Vagina (tissue), 2 donors: ENCODE data around the gene PPP4R1.

ENCODE experiments used
- POLR2A ChIP-seq, 2 donors: fragments of 450-650 bp; IDR thresholded peaks; one replicate each; pipeline ENCODE4 v1.6.1; 2017; ENCODE audit warnings: antibody characterized with exemption in 2 of 2, mild to moderate bottlenecking in 2 of 2, moderate library complexity in 2 of 2
- POLR2AphosphoS5 ChIP-seq, 2 donors: sonication (generic); formaldehyde crosslinking; IDR thresholded peaks; one replicate each; pipeline ENCODE4 v1.9.0; 2017; ENCODE audit warnings: antibody characterized with exemption in 2 of 2, mild to moderate bottlenecking in 2 of 2, low read depth in 1 of 2; ENCODE audit not compliant: insufficient read depth in 1 of 2
- TF ChIP-seq, protein P1 (sequence below), 3 experiments: fragments of 450-650 bp in 2 of 3; fragments of 200-600 bp in 1 of 3; sonication (generic) in 1 of 3; IDR thresholded peaks; one replicate each; pipeline ENCODE4 v1.5.1; 2017 to 2019; ENCODE audit warnings: antibody characterized with exemption in 3 of 3, mild to moderate bottlenecking in 2 of 3, moderate library complexity in 2 of 3

- TF ChIP-seq, protein P1, sequence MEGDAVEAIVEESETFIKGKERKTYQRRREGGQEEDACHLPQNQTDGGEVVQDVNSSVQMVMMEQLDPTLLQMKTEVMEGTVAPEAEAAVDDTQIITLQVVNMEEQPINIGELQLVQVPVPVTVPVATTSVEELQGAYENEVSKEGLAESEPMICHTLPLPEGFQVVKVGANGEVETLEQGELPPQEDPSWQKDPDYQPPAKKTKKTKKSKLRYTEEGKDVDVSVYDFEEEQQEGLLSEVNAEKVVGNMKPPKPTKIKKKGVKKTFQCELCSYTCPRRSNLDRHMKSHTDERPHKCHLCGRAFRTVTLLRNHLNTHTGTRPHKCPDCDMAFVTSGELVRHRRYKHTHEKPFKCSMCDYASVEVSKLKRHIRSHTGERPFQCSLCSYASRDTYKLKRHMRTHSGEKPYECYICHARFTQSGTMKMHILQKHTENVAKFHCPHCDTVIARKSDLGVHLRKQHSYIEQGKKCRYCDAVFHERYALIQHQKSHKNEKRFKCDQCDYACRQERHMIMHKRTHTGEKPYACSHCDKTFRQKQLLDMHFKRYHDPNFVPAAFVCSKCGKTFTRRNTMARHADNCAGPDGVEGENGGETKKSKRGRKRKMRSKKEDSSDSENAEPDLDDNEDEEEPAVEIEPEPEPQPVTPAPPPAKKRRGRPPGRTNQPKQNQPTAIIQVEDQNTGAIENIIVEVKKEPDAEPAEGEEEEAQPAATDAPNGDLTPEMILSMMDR (IDR thresholded peaks at IDR 0.05), result no peak
- no peak for TF ChIP-seq POLR2A (IDR thresholded peaks at IDR 0.05)
- TF ChIP-seq POLR2AphosphoS5 (IDR thresholded peaks at IDR 0.05; ENCODE audit: insufficient read depth in 1 of 2, low read depth in 1 of 2), result peak in 1 of 2 donors; percentile 18
Observed at GRCh38 chr18:9557250-9557943, 57.0 kb downstream of the PPP4R1 start.
